Measurements from ENCODE around the gene MAP7D3.

The MAP7D3 gene

GRCh38 chrX:136192135-136192534 is 59.1 kb downstream of the MAP7D3 start:
- Mint-ChIP-seq H3K27me3 (peaks cover 0 to 7% of the 10 kb centered on the region in 2 donors), H3K27ac (no peak overlapping the region), H3K9me3 (no peaks in the 10 kb centered on the region), H3K4me1 (peaks cover 11 to 32% of the 10 kb centered on the region in 2 donors), H3K4me3 (no peak overlapping the region), H3K36me3 (peaks cover 3% of the 10 kb centered on the region in 2 donors)
- DNase-seq = no peak
- no peak for ATAC-seq (replicated peaks)

- Mint-ChIP-seq H3K4me3 (no peak overlapping the region), H3K36me3 (peaks cover 3% of the 10 kb centered on the region in 2 donors), H3K9me3 (no peaks in the 10 kb centered on the region), H3K27me3 (peaks cover 0 to 7% of the 10 kb centered on the region in 2 donors), H3K4me1 (peaks cover 12 to 32% of the 10 kb centered on the region in 2 donors), H3K27ac (no peak overlapping the region)
- DNase-seq (no peak), ATAC-seq (replicated peaks) (no peak)
Observed at GRCh38 chrX:136191171-136191570, 60.0 kb downstream of the MAP7D3 start.

- no peaks in the 10 kb centered on the region for H3K9me3 Mint-ChIP-seq
- no peak overlapping the region for H3K4me3 Mint-ChIP-seq
- H3K27ac Mint-ChIP-seq = no peak overlapping the region
- no peak for ATAC-seq (replicated peaks)
- no peak for DNase-seq
- H3K4me1 Mint-ChIP-seq = peaks cover 12 to 32% of the 10 kb centered on the region in 2 donors
- peaks cover 0 to 7% of the 10 kb centered on the region in 2 donors for H3K27me3 Mint-ChIP-seq
- peaks cover 3% of the 10 kb centered on the region in 2 donors for H3K36me3 Mint-ChIP-seq
Observed at GRCh38 chrX:136190038-136190713, 61.0 kb downstream of the MAP7D3 start.

GRCh38 chrX:136189222-136189621 is 62.0 kb downstream of the MAP7D3 start:
- no peak for ATAC-seq (replicated peaks)
- H3K27me3 Mint-ChIP-seq = peaks cover 0 to 7% of the 10 kb centered on the region in 2 donors
- H3K9me3 Mint-ChIP-seq = no peaks in the 10 kb centered on the region
- peaks cover 11 to 32% of the 10 kb centered on the region in 2 donors for H3K4me1 Mint-ChIP-seq
- no peak overlapping the region for H3K4me3 Mint-ChIP-seq
- H3K27ac Mint-ChIP-seq = no peak overlapping the region
- peaks cover 3% of the 10 kb centered on the region in 2 donors for H3K36me3 Mint-ChIP-seq
- no peak for DNase-seq

- no peaks in the 10 kb centered on the region for H3K36me3 Mint-ChIP-seq
- H3K4me1 Mint-ChIP-seq = peaks cover 0 to 2% of the 10 kb centered on the region in 2 donors
- no peak overlapping the region for H3K27ac Mint-ChIP-seq
- ATAC-seq (replicated peaks) (no peak), DNase-seq (no peak)
- H3K9me3 Mint-ChIP-seq = no peaks in the 10 kb centered on the region
- no peak overlapping the region for H3K4me3 Mint-ChIP-seq
- H3K27me3 Mint-ChIP-seq = no peaks in the 10 kb centered on the region
Observed at GRCh38 chrX:136186023-136186413, 65.2 kb downstream of the MAP7D3 start.

- no peaks in the 10 kb centered on the region for H3K9me3 Mint-ChIP-seq
- peak; percentile 51 to 61 for ATAC-seq (replicated peaks)
Observed at GRCh38 chrX:136185401-136186022, 65.7 kb downstream of the MAP7D3 start.

GRCh38 chrX:136183917-136184316 is 67.3 kb downstream of the MAP7D3 start:
- DNase-seq = no peak
- H3K4me1 Mint-ChIP-seq = peaks cover 0 to 2% of the 10 kb centered on the region in 2 donors
- no peak for ATAC-seq (replicated peaks)
- no peak overlapping the region for H3K4me3 Mint-ChIP-seq
- H3K27ac Mint-ChIP-seq = no peak overlapping the region
- no peaks in the 10 kb centered on the region for H3K27me3 Mint-ChIP-seq
- H3K9me3 Mint-ChIP-seq = no peaks in the 10 kb centered on the region
- H3K36me3 Mint-ChIP-seq = no peaks in the 10 kb centered on the region

More at GRCh38 chrX:136185401-136186022, 65.7 kb downstream of the MAP7D3 start:
- H3K27me3 Mint-ChIP-seq = no peaks in the 10 kb centered on the region
- H3K27ac Mint-ChIP-seq = no peak overlapping the region
- H3K36me3 Mint-ChIP-seq = no peaks in the 10 kb centered on the region
- DNase-seq = no peak
- H3K4me3 Mint-ChIP-seq = peak overlapping the region in 1 of 2 donors; percentile 14
- H3K4me1 Mint-ChIP-seq = peaks cover 0 to 2% of the 10 kb centered on the region in 2 donors

- DNase-seq (no peak), ATAC-seq (replicated peaks) (no peak)
- Mint-ChIP-seq H3K27me3 (no peaks in the 10 kb centered on the region), H3K27ac (no peak overlapping the region), H3K4me3 (no peak overlapping the region), H3K4me1 (peaks cover 0 to 2% of the 10 kb centered on the region in 2 donors), H3K9me3 (no peaks in the 10 kb centered on the region), H3K36me3 (no peaks in the 10 kb centered on the region)
Observed at GRCh38 chrX:136183172-136183571, 68.0 kb downstream of the MAP7D3 start.

- Mint-ChIP-seq H3K36me3 (no peaks in the 10 kb centered on the region), H3K4me3 (no peak overlapping the region), H3K27ac (no peak overlapping the region), H3K27me3 (no peaks in the 10 kb centered on the region), H3K9me3 (no peaks in the 10 kb centered on the region), H3K4me1 (peaks cover 0 to 2% of the 10 kb centered on the region in 2 donors)
- no peak for DNase-seq
- no peak for ATAC-seq (replicated peaks)
Observed at GRCh38 chrX:136182414-136182813, 68.8 kb downstream of the MAP7D3 start.

GRCh38 chrX:136179133-136179532 is 72.1 kb downstream of the MAP7D3 start:
- Mint-ChIP-seq H3K27me3 (peaks cover 0 to 5% of the 10 kb centered on the region in 2 donors), H3K9me3 (no peaks in the 10 kb centered on the region), H3K27ac (no peak overlapping the region), H3K36me3 (no peaks in the 10 kb centered on the region), H3K4me3 (no peak overlapping the region), H3K4me1 (no peaks in the 10 kb centered on the region)
- no peak for DNase-seq
- no peak for ATAC-seq (replicated peaks)

GRCh38 chrX:136176399-136176825 is 74.8 kb downstream of the MAP7D3 start:
- ATAC-seq (replicated peaks) = no peak
- H3K27ac Mint-ChIP-seq = no peak overlapping the region

GRCh38 chrX:136171420-136171819 is 79.8 kb downstream of the MAP7D3 start:
- Mint-ChIP-seq H3K27ac (no peak overlapping the region), H3K36me3 (no peaks in the 10 kb centered on the region), H3K4me1 (peaks cover 0 to 2% of the 10 kb centered on the region in 2 donors)

More at GRCh38 chrX:136176399-136176825, 74.8 kb downstream of the MAP7D3 start:
- Mint-ChIP-seq H3K27me3 (peaks cover 0 to 5% of the 10 kb centered on the region in 2 donors), H3K9me3 (no peaks in the 10 kb centered on the region), H3K4me3 (no peak overlapping the region), H3K36me3 (no peaks in the 10 kb centered on the region), H3K4me1 (no peaks in the 10 kb centered on the region)
- DNase-seq = no peak

GRCh38 chrX:136170139-136170800 is 80.9 kb downstream of the MAP7D3 start:
- H3K36me3 Mint-ChIP-seq = no peaks in the 10 kb centered on the region
- H3K9me3 Mint-ChIP-seq = no peaks in the 10 kb centered on the region
- ATAC-seq (replicated peaks) (no peak), DNase-seq (no peak)
- no peak overlapping the region for H3K27ac Mint-ChIP-seq
- H3K27me3 Mint-ChIP-seq = no peaks in the 10 kb centered on the region
- no peak overlapping the region for H3K4me3 Mint-ChIP-seq
- peaks cover 0 to 2% of the 10 kb centered on the region in 2 donors for H3K4me1 Mint-ChIP-seq

More at GRCh38 chrX:136171420-136171819, 79.8 kb downstream of the MAP7D3 start:
- ATAC-seq (replicated peaks) = no peak
- no peak overlapping the region for H3K4me3 Mint-ChIP-seq
- DNase-seq = no peak
- no peaks in the 10 kb centered on the region for H3K9me3 Mint-ChIP-seq
- peaks cover 0 to 5% of the 10 kb centered on the region in 2 donors for H3K27me3 Mint-ChIP-seq

- DNase-seq = no peak
- Mint-ChIP-seq H3K36me3 (no peaks in the 10 kb centered on the region), H3K4me1 (peaks cover 0 to 2% of the 10 kb centered on the region in 2 donors), H3K4me3 (no peak overlapping the region), H3K27me3 (no peaks in the 10 kb centered on the region), H3K27ac (no peak overlapping the region), H3K9me3 (no peaks in the 10 kb centered on the region)
- ATAC-seq (replicated peaks) = no peak
Observed at GRCh38 chrX:136168929-136169735, 82.1 kb downstream of the MAP7D3 start.
